Measurements from ENCODE around the gene RIC8B. TPM values are rescaled to one million over a fixed set of nuclear protein-coding genes. Genes with fewer than 3 reads are reported as not detected.

The RIC8B gene
- polyA plus RNA-seq, 1 donor (not counting 4 experiments of a cell fraction or from before 2014, with no cell fraction given): 6.8 TPM

GRCh38 chr12:106889326-106889725, 114.8 kb downstream of the RIC8B start:
- no peak overlapping the region for H3K27ac ChIP-seq (ENCODE audit: control insufficient read depth, insufficient read depth, low read length)
- no peaks in the 10 kb centered on the region for H3K27me3 ChIP-seq (ENCODE audit: control insufficient read depth, extremely low read depth, insufficient read depth, low read length)
- no peak overlapping the region for H2AFZ ChIP-seq (ENCODE audit: control insufficient read depth, low read length)
- no peaks in the 10 kb centered on the region for H3K9me1 ChIP-seq (ENCODE audit: control insufficient read depth, extremely low read depth, insufficient read depth, low read length)
- dilution Hi-C loops (cut with MboI; ENCODE audit: extremely low pct_ligation_motif_present, low sequenced_read_pairs): no loop called here
- no peaks in the 10 kb centered on the region for H4K20me1 ChIP-seq (ENCODE audit: control insufficient read depth, extremely low read depth, insufficient read depth, low read length)
- H3K4me3 ChIP-seq (ENCODE audit: control insufficient read depth in 2 of 3, extremely low read depth in 1 of 3, insufficient read depth in 2 of 3, low read depth in 1 of 3, low read length in 3 of 3): no peak overlapping the region
- H3K9ac ChIP-seq (ENCODE audit: control insufficient read depth, extremely low read depth, insufficient read depth, low read length): no peak overlapping the region
- TF ChIP-seq CTCF (optimal IDR thresholded peaks at IDR 0.05 in 1 of 3, IDR thresholded peaks at IDR 0.05 in 1 of 3, conservative IDR thresholded peaks at IDR 0.05 in 1 of 3; ENCODE audit: extremely low read depth in 1 of 3, insufficient read depth in 2 of 3, low read length in 3 of 3) (no peak), EZH2 (IDR thresholded peaks at IDR 0.05; ENCODE audit: low read length) (no peak)
- no peaks in the 10 kb centered on the region for H3K9me3 ChIP-seq (ENCODE audit: control insufficient read depth, low read depth, low read length)
- H3K4me2 ChIP-seq (ENCODE audit: control insufficient read depth, extremely low read depth, insufficient read depth, low read depth, low read length): no peak overlapping the region
- peaks cover 8 to 10% of the 10 kb centered on the region in 2 experiments for H3K36me3 ChIP-seq (ENCODE audit: control insufficient read depth in 2 of 2, extremely low read depth in 1 of 2, insufficient read depth in 2 of 2, low read length in 2 of 2)
- DNase-seq (ENCODE audit: low read depth, low spot score) (no peak), FAIRE-seq (no peak)
- H3K79me2 ChIP-seq (ENCODE audit: control insufficient read depth, insufficient read depth, low read length): no peaks in the 10 kb centered on the region
- H3K4me1 ChIP-seq (ENCODE audit: control insufficient read depth, extremely low read depth, insufficient read depth, low read length): peaks cover 5% of the 10 kb centered on the region

- FAIRE-seq (no peak), DNase-seq (ENCODE audit: low read depth, low spot score) (no peak)
- H3K36me3 ChIP-seq (ENCODE audit: control insufficient read depth in 2 of 2, extremely low read depth in 1 of 2, insufficient read depth in 2 of 2, low read length in 2 of 2): peaks cover 6 to 10% of the 10 kb centered on the region in 2 experiments
- H3K27ac ChIP-seq (ENCODE audit: control insufficient read depth, insufficient read depth, low read length): no peak overlapping the region
- no peak overlapping the region for H3K4me3 ChIP-seq (ENCODE audit: control insufficient read depth in 2 of 3, extremely low read depth in 1 of 3, insufficient read depth in 2 of 3, low read depth in 1 of 3, low read length in 3 of 3)
- H3K4me2 ChIP-seq (ENCODE audit: control insufficient read depth, extremely low read depth, insufficient read depth, low read depth, low read length): no peak overlapping the region
- H3K9me1 ChIP-seq (ENCODE audit: control insufficient read depth, extremely low read depth, insufficient read depth, low read length): no peaks in the 10 kb centered on the region
- H3K9ac ChIP-seq (ENCODE audit: control insufficient read depth, extremely low read depth, insufficient read depth, low read length): no peak overlapping the region
- peaks cover 5% of the 10 kb centered on the region for H3K4me1 ChIP-seq (ENCODE audit: control insufficient read depth, extremely low read depth, insufficient read depth, low read length)
- TF ChIP-seq CTCF (optimal IDR thresholded peaks at IDR 0.05 in 1 of 3, IDR thresholded peaks at IDR 0.05 in 1 of 3, conservative IDR thresholded peaks at IDR 0.05 in 1 of 3; ENCODE audit: extremely low read depth in 1 of 3, insufficient read depth in 2 of 3, low read length in 3 of 3): no peak
- no peak for TF ChIP-seq EZH2 (IDR thresholded peaks at IDR 0.05; ENCODE audit: low read length)
- dilution Hi-C loops (cut with MboI; ENCODE audit: extremely low pct_ligation_motif_present, low sequenced_read_pairs): no loop called here
- no peaks in the 10 kb centered on the region for H3K9me3 ChIP-seq (ENCODE audit: control insufficient read depth, low read depth, low read length)
- H2AFZ ChIP-seq (ENCODE audit: control insufficient read depth, low read length): no peak overlapping the region
- H3K79me2 ChIP-seq (ENCODE audit: control insufficient read depth, insufficient read depth, low read length): no peaks in the 10 kb centered on the region
- H3K27me3 ChIP-seq (ENCODE audit: control insufficient read depth, extremely low read depth, insufficient read depth, low read length): no peaks in the 10 kb centered on the region
- no peaks in the 10 kb centered on the region for H4K20me1 ChIP-seq (ENCODE audit: control insufficient read depth, extremely low read depth, insufficient read depth, low read length)
Observed at GRCh38 chr12:106889950-106890626, 115.6 kb downstream of the RIC8B start.

All from keratinocyte (primary cell).